GM21825 (cell line): ENCODE results near the gene CELF1.

ENCODE experiments used
- ATAC-seq: cut with Tn5 transposase; IDR thresholded peaks from one replicate; pipeline ENCODE4 v1.9.1; 2021; ENCODE audit warnings: mild to moderate bottlenecking, moderate library complexity; ENCODE audit not compliant: unreplicated experiment

The CELF1 gene

GRCh38 chr11:47511917-47512316 lies 41.0 kb downstream of the CELF1 start:
- ATAC-seq: no peak

- no peak for ATAC-seq
These were observed 42.7 kb downstream of the CELF1 start for GRCh38 chr11:47510209-47510608.

- ATAC-seq: no peak
These were observed 43.8 kb downstream of the CELF1 start for GRCh38 chr11:47509077-47509536.

GRCh38 chr11:47508240-47508957 lies 44.5 kb downstream of the CELF1 start:
- ATAC-seq: no peak

- ATAC-seq: peak; percentile 27
These were observed 45.2 kb downstream of the CELF1 start for GRCh38 chr11:47507563-47508239.

- ATAC-seq: peak; percentile 31
These were observed 46.0 kb downstream of the CELF1 start for GRCh38 chr11:47506795-47507562.

- no peak for ATAC-seq
These were observed 46.6 kb downstream of the CELF1 start for GRCh38 chr11:47506373-47506772.

GRCh38 chr11:47504910-47505309 lies 48.0 kb downstream of the CELF1 start:
- ATAC-seq: no peak

- ATAC-seq: no peak
These were observed 49.7 kb downstream of the CELF1 start for GRCh38 chr11:47503227-47503626.

- no peak for ATAC-seq
These were observed 50.2 kb downstream of the CELF1 start for GRCh38 chr11:47502767-47503166.

- ATAC-seq: no peak
These were observed 51.8 kb downstream of the CELF1 start for GRCh38 chr11:47501101-47501500.

GRCh38 chr11:47500121-47500520 lies 52.8 kb downstream of the CELF1 start:
- ATAC-seq: no peak

- no peak for ATAC-seq
These were observed 53.3 kb downstream of the CELF1 start for GRCh38 chr11:47499614-47500013.

- ATAC-seq: no peak
These were observed 53.8 kb downstream of the CELF1 start for GRCh38 chr11:47499161-47499560.

GRCh38 chr11:47498584-47499152 lies 54.3 kb downstream of the CELF1 start:
- ATAC-seq: no peak

- no peak for ATAC-seq
These were observed 54.8 kb downstream of the CELF1 start for GRCh38 chr11:47498149-47498548.

- ATAC-seq: no peak
These were observed 56.1 kb downstream of the CELF1 start for GRCh38 chr11:47496808-47497207.

- ATAC-seq: no peak
These were observed 57.1 kb downstream of the CELF1 start for GRCh38 chr11:47495856-47496217.

GRCh38 chr11:47495011-47495855 lies 57.7 kb downstream of the CELF1 start:
- no peak for ATAC-seq

GRCh38 chr11:47489395-47489755 lies 63.6 kb downstream of the CELF1 start:
- no peak for ATAC-seq
